D721Med (cell line): ENCODE measurements around the gene ASB10.

Experiments
- DNase-seq: peaks from one replicate; pipeline ENCODE4 v3.0.0; 2011; ENCODE audit warnings: low spot score; ENCODE audit not compliant: insufficient read length
- FAIRE-seq: peaks from 2 replicates; lab custom pipeline; 2011; peaks lifted over from hg19 to GRCh38; lab: Jason Lieb, UNC
- TF ChIP-seq, protein P1 (sequence below): IDR thresholded peaks from 2 replicates; pipeline ENCODE4 v1.5.1; 2012; ENCODE audit warnings: mild to moderate bottlenecking, control low read depth; ENCODE audit not compliant: insufficient read depth; ENCODE audit errors: missing control alignments

Gene ASB10

DNA sequence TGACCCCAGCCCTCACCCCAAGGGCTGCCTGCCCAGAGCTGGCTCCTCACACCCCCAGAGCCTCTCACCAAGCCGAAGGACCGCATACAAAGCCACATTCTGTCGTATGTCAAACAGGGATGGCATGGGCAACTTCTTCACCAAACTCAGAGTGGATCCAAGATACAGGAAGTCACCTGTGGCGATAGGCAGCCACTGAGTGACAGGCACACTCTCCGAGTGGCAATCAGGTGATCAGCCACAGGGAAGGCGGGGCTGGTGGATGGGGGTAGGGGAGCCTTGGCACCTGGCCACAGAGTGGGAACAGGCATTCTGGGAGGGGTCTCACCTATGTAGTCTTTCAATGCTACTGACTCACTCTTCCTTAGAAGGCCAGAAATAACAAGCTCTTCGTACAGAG is 7.1 kb upstream of the ASB10 start:
- FAIRE-seq (no peak), DNase-seq (no peak)
- TF ChIP-seq, protein P1, sequence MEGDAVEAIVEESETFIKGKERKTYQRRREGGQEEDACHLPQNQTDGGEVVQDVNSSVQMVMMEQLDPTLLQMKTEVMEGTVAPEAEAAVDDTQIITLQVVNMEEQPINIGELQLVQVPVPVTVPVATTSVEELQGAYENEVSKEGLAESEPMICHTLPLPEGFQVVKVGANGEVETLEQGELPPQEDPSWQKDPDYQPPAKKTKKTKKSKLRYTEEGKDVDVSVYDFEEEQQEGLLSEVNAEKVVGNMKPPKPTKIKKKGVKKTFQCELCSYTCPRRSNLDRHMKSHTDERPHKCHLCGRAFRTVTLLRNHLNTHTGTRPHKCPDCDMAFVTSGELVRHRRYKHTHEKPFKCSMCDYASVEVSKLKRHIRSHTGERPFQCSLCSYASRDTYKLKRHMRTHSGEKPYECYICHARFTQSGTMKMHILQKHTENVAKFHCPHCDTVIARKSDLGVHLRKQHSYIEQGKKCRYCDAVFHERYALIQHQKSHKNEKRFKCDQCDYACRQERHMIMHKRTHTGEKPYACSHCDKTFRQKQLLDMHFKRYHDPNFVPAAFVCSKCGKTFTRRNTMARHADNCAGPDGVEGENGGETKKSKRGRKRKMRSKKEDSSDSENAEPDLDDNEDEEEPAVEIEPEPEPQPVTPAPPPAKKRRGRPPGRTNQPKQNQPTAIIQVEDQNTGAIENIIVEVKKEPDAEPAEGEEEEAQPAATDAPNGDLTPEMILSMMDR, result no peak

DNA sequence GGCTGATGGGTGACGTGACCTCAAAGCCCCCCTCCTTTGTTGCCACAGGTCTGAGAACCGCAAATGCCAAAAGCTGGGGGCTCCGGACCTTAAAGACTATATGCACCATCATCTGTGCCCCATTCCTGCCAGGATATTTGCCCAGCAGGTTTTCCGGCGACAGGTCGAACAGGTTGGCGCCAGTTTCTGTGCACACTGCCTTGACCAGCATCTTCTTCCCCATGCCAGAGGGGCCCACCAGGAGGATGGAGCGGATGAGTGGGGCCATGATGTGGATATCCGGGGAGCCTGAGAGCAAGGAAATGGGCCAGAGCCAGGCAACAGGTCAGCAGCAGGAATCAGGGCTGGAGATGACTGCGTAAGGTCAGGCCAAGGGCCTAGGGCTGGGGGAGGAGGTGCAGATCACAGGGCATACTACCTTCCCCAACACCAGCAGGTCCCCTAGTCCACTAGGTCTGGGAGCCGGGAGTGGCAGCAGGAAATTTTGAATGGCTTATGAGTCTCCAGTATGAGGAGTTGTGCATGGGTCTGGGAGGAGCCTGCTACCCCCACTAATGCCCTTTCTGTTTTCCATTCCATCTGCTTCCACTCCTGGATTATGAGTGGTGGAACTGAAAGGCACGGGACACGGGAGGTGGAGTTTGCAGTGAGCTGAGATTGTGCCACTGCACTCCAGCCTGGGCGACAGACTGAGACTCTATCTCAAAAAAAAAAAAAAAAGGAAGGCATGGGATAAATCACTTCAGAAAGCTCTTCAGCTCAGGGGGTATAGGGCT is 6.3 kb upstream of the ASB10 start:
- DNase-seq, result no peak
- TF ChIP-seq, protein P1, result no peak
- no peak for FAIRE-seq

DNA sequence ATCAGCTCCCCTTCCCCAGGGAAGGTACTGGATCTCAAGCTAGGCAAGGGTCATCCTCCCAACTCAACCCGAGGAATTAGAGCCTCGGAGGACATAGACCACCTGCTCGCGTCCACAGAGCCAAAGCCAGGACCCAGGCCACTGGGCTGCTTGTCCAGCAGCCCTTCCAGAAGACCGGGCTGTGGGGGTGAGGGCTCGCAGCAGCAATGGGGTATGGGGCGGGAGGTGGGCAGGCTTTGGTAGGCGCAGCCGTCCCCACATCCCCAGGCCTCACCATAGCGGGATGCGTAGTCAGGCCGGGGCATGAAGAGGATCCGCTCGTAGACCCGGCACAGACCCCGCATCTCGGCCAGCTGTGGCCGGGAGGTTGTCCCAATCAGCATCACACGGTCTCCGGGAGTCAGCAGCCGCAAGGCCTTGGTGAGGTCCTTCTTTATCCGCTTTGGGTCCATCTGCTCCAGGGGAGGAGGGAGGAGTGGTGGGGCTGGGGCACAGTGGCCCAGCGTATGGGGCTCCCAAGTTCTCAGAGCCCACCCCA is 5.0 kb upstream of the ASB10 start:
- DNase-seq (no peak), FAIRE-seq (no peak)
- TF ChIP-seq, protein P1, result no peak

DNA sequence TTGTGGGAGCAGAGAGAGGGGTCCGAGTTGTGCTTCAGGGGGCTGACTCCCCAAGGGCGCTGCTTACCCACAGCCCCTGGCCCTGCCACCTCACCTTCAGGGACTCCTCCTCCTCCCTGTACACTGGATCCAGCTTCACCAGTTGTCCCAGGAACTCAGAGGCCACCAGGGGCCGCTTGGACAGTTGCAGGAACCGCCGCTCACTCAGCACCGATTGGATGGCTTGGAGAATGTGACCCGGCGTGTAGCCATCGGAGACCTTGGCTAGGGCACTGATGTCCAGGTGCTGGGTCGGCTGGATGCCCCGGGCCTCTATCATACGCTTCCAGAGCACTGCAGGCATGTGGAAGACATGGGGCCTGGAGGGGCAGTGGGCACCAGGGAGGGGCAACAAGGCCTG is 4.5 kb upstream of the ASB10 start:
- no peak for FAIRE-seq
- DNase-seq, result no peak
- TF ChIP-seq, protein P1, result no peak

DNA sequence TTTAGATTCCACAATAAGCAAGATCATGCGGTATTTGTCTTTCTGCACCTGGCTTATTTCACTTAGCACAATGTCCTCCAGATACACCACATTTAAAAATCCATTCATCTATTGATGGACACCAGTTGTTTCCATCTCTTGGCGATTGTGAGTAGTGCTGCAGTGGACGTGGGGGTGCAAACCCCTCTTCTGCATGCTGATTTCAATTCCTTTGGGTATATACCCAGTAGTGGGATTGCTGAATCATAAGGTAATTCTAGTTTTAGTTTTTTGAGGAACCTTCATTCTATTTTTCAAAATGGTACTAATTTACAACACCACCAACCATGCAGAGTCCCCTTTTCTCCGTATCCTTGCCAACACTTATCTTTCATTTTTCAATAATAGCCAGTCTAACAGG is 2.0 kb upstream of the ASB10 start:
- DNase-seq, result no peak
- TF ChIP-seq, protein P1, result no peak
- FAIRE-seq, result no peak

DNA sequence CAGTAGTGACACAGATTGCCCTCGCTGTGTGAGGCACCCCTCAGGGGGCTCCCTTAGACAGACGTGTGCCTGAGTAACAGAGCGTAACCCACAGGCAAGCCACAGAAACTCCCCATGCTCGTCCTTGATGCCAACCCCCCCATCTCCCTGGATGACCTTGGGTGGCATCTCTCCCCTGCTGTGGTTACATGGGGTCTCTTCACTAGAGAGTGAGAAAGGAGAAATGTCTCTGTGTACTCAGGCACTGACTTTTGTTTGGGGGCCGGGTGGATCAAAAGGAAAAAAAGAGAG is 1.1 kb upstream of the ASB10 start:
- no peak for DNase-seq
- FAIRE-seq, result no peak
- TF ChIP-seq, protein P1, result no peak
